Kidney (tissue), 14 donors: ENCODE results near the gene KLHDC8A. TPM values are rescaled to one million over a fixed set of nuclear protein-coding genes. Genes with fewer than 3 reads are reported as not detected.

ENCODE experiments used
- DNase-seq, 5 donors: peaks; one replicate each; pipeline ENCODE4 v3.0.0-alpha.2; 2013 to 2020
- FAIRE-seq: peaks from 2 replicates; lab custom pipeline; 2012; peaks lifted over from hg19 to GRCh38; lab: Jason Lieb, UNC
- H3K27ac ChIP-seq, 2 donors: one replicate each; pipeline ENCODE4 v1.7.0; 2013; ENCODE audit warnings: low read depth in 2 of 2, low read length in 2 of 2, inconsistent platforms in 1 of 2
- H3K27me3 ChIP-seq: one replicate; pipeline ENCODE4 v1.7.1; 2013; ENCODE audit warnings: low read length, inconsistent platforms; ENCODE audit not compliant: control insufficient read depth, insufficient read depth
- H3K36me3 ChIP-seq, 3 donors: one replicate each; pipeline versions ENCODE4 v1.7.0 to v1.7.1; 2013; ENCODE audit warnings: low read length in 3 of 3, control low read depth in 1 of 3, inconsistent platforms in 1 of 3; ENCODE audit not compliant: insufficient read depth in 3 of 3, control insufficient read depth in 2 of 3
- H3K4me1 ChIP-seq, 3 donors: one replicate each; pipeline versions ENCODE4 v1.7.0 to v1.7.1; 2013; ENCODE audit warnings: low read length in 3 of 3, inconsistent platforms in 1 of 3, low read depth in 1 of 3; ENCODE audit not compliant: control insufficient read depth in 2 of 3, insufficient read depth in 2 of 3
- H3K4me3 ChIP-seq, 3 donors: one replicate each; pipeline versions ENCODE4 v1.7.0 to v1.8.1; 2013; ENCODE audit warnings: low read length in 3 of 3, control low read depth in 1 of 3, inconsistent platforms in 1 of 3
- H3K9ac ChIP-seq, 3 donors: one replicate each; pipeline versions ENCODE4 v1.7.0 to v1.7.1; 2013; ENCODE audit warnings: low read length in 3 of 3, control low read depth in 1 of 3, inconsistent platforms in 1 of 3
- H3K9me3 ChIP-seq, 3 donors: one replicate each; pipeline versions ENCODE4 v1.7.0 to v1.7.1; 2013; ENCODE audit warnings: low read length in 3 of 3, control low read depth in 1 of 3, inconsistent platforms in 1 of 3; ENCODE audit not compliant: control insufficient read depth in 2 of 3, insufficient read depth in 1 of 3
- intact Hi-C: fragments of 100-400 bp; cut with DNase I; formaldehyde crosslinking; loops from one replicate; pipeline ENCODE4 v1.11.1; 2022
- polyA plus RNA-seq: library from polyadenylated mRNA; stranded (reverse); fragments of 350-450 nt; fragmentation: Illumina TruSeq; extraction: RNeasy Lipid Tissue Mini Kit (QIAGEN cat#74804); gene quantifications from one replicate; pipeline ENCODE4 v1.2.3, GENCODE V29; 2014; ENCODE audit warnings: low read depth, low replicate concordance; ENCODE audit not compliant: insufficient read depth
- total RNA-seq: library from RNA; stranded (reverse); fragmentation: NEBNext Ultra II Directional; extraction: Animal tissue kit (Norgen Biotek cat#: 25700); gene quantifications from one replicate; pipeline ENCODE4 v1.2.1, GENCODE V29; 2021
- TF ChIP-seq, protein P1 (sequence below): IDR thresholded peaks from 3 replicates; pipeline ENCODE4 v1.5.1; 2012; ENCODE audit warnings: mild to moderate bottlenecking, moderate library complexity, borderline replicate concordance; ENCODE audit not compliant: insufficient read depth; ENCODE audit errors: extremely low read depth
- donor health status: control.
- donor health status: control.
- donor health status: control.
- donor health status: control.
- donor health status: control.
- donor health status: DM: yes; HTN: yes; CAD: no.
- donor health status: Normal renal cell carcinoma (clear cell type).

KLHDC8A gene
- total and polyA plus RNA-seq, 2 donors from 2014 or later: not detected

DNA sequence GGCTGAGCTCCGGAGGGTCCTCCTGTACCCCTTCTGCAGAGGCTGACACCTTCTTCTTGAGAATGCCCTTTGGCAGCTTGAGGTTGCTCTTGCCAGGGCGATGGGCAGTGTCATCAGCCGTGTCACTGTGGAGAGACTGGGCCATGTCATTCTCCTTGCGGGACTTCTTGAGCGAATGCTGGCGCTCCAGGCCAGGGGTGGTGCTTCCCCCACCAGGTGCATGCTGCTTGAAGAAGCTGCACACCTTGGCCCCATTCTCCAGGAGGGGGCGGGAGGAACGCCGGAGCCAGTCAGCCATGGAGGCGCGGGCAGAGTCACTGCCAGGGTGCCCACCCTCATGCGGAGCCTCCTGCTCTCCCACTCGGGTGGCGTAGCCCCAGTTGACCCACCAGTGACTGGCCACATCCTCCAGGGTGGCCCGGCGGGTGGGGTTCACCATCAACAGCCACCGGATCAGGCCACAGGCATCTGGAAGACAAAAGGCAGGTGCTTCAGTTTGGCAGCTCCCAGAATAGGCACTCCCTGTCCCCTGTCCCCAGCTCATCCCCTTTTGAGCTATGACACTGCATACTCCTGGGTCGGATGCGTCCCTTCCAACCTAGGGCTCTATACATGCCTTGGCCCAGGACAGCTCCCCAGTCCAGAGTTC, 52.6 kb downstream of the KLHDC8A start:
- TF ChIP-seq, protein P1, sequence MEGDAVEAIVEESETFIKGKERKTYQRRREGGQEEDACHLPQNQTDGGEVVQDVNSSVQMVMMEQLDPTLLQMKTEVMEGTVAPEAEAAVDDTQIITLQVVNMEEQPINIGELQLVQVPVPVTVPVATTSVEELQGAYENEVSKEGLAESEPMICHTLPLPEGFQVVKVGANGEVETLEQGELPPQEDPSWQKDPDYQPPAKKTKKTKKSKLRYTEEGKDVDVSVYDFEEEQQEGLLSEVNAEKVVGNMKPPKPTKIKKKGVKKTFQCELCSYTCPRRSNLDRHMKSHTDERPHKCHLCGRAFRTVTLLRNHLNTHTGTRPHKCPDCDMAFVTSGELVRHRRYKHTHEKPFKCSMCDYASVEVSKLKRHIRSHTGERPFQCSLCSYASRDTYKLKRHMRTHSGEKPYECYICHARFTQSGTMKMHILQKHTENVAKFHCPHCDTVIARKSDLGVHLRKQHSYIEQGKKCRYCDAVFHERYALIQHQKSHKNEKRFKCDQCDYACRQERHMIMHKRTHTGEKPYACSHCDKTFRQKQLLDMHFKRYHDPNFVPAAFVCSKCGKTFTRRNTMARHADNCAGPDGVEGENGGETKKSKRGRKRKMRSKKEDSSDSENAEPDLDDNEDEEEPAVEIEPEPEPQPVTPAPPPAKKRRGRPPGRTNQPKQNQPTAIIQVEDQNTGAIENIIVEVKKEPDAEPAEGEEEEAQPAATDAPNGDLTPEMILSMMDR: no peak
- Histone ChIP-seq H3K9ac (no peak overlapping the region), H3K4me1 (peaks cover 5 to 26% (median 24%) of the 10 kb centered on the region in 3 donors), H3K9me3 (no peaks in the 10 kb centered on the region), H3K27me3 (no peaks in the 10 kb centered on the region), H3K36me3 (peaks cover 0 to 57% (median 41%) of the 10 kb centered on the region in 3 donors), H3K4me3 (no peak overlapping the region), H3K27ac (peak overlapping the region; percentile 7 to 25)
- no peak for DNase-seq
- FAIRE-seq: no peak
- intact Hi-C loops: no loop called here

- Histone ChIP-seq H3K9me3 (no peaks in the 10 kb centered on the region), H3K4me3 (no peak overlapping the region), H3K27me3 (no peaks in the 10 kb centered on the region), H3K36me3 (peaks cover 0 to 49% (median 36%) of the 10 kb centered on the region in 3 donors), H3K27ac (peak overlapping the region in 1 of 2 donors; percentile 42), H3K4me1 (peaks cover 5 to 32% (median 28%) of the 10 kb centered on the region in 3 donors), H3K9ac (peak overlapping the region in 1 of 3 donors; percentile 19)
- no peak for DNase-seq
- intact Hi-C loops: no loop called here
- FAIRE-seq: no peak
- TF ChIP-seq, protein P1: no peak
Measured at GRCh38 chr1:205303247-205303888, 53.4 kb downstream of the KLHDC8A start.

DNA sequence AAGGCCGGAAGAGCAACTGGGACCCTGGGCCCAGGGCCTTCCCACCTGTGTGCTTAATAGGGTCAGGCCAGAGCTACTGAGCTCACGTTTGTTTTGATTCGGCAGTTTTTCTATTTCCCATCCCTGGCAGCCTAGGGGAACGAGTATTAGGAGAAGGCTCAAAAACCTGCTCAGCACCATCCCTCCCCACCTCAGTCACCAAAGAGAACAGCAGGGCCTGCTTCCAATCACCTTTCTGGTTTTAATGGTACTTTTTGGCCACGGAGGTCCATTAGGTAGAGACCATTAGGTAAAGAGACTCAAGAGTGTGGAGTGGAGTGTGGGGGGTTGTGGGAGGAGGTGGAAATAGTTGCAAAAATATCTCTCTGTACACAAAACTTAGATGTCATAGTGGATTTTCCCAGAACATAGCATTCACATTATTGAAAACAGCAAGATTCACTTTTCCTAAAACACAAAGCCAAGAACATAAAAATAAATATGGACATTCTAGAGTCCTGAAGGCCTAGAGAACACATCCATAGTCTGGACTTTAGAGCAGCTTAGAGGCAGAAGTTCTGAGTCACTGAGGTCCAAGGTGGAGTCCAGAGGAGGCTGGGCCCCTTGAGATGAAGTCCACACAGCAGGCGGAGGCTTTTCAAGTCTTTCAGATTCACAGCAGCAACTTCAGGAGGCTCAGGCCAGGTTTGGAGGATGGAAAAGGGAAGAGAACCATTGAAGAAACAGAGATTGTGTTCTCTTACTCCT, 54.7 kb downstream of the KLHDC8A start:
- peak overlapping the region in 1 of 3 donors; percentile 81 for H3K9ac ChIP-seq
- peak overlapping the region; percentile 83 to 94 for H3K27ac ChIP-seq
- H3K4me3 ChIP-seq: peak overlapping the region in 1 of 3 donors; percentile 25
- no peaks in the 10 kb centered on the region for H3K27me3 ChIP-seq
- peaks cover 0 to 36% (median 23%) of the 10 kb centered on the region in 3 donors for H3K36me3 ChIP-seq
- TF ChIP-seq, protein P1: no peak
- H3K4me1 ChIP-seq: peaks cover 5 to 39% (median 24%) of the 10 kb centered on the region in 3 donors
- FAIRE-seq: no peak
- DNase-seq: no peak
- no peaks in the 10 kb centered on the region for H3K9me3 ChIP-seq
- intact Hi-C loops: no loop called here
